GM19467 (cell line): ENCODE data around the gene ELAC2.
"Not testable (repeated sequence)": the region's sequence is repeated elsewhere in the genome, so short reads cannot be mapped to it uniquely, and the experiment has no call there.

ENCODE experiments used
- ATAC-seq: cut with Tn5 transposase; IDR thresholded peaks from one replicate; pipeline ENCODE4 v1.9.1; 2021; ENCODE audit warnings: mild to moderate bottlenecking, moderate library complexity; ENCODE audit not compliant: unreplicated experiment

Gene ELAC2

DNA sequence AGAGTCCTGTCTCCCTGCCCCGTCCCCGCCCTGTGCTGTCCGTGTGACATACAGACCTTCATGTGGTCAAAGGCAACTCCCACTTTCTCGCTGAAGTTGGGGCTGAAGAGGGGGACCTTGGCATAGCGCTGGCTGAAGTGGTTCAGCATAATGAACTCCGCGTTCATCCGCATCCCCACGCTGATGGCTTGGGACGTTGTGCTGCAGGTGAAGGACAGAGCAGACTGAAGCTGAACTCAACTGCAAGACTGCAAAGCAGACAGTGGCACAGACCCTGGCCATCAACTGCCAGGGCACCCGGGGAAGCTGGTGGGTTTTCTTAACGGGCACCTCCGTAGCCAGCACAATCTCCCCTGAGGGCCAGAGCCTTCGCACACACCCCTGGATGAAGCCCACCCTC is 24.2 kb downstream of the ELAC2 start:
- no peak for ATAC-seq

DNA sequence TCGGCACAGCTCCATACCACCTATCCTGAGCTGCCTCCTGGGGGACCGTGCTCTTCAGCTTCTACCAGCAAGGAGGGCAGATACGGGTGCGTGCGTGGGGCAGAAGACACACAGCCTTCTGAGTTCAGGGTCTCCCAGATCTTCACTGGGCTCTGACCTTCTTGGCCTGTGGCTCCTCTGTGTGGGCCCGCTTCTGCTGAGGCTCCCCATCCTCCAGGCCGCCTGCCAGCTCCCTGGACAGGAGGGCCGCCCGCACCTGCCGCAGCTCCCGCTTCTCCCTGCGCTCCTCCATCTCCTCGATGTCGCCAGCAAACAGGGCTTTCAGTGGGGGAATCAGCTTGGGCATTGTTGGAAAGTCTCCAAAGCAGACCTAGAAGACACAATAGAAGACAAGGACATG is 25.2 kb downstream of the ELAC2 start:
- no peak for ATAC-seq

DNA sequence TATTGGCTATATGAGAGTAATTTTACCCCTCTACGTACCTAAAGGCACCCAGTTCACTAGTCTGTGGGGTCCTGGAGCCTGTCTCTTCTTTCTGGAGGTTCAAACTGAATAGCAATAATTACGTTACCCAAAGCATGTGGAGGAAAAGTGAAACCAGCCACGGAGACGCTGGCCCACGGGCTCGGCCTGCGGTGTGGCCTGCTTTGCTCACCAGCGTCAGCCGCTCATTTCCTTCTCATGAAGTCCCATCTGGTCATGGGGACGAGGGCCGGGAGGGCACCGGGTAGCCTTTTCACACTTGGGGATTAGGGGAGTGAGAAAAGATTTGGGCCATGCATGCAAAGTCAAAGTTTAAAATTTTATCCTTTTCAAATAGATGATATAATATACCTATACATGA is 26.9 kb downstream of the ELAC2 start:
- ATAC-seq: no peak

DNA sequence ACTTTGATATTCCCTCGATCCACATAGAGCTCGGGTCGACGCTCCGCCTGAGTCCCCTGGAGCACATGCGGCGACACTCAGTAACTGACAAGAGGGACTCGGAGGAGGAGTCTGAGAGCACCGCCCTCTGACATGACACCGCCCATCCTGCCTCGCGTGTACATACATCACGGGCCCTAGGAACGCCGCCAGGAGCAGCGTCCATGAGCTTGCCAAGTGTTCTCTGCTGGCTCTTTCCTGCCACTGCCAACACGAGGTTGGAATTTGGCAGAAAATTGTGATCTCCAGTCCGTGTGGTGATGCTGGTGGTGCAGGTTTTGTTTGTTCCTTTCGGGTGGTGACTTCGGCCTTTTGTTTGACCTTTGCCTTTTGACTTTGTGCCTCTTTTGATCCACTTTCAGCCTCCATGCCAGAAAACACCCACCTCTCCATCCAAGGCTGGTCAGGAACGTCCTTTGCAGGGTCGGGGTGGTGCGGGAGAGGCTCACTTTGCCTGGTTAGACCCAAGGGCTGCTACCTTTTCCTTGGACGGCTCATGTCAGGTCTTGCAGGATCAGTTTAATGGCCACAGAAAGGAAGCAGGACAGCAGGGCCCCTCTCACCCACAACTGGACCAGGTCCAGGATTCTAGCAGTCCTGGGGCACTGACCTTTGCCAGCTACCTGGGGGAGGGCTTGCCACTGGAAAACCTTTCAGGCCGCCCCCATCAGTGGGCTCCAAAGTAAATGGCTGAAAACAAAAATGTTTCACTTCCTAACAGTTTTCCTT is 27.6 kb downstream of the ELAC2 start:
- no peak for ATAC-seq

DNA sequence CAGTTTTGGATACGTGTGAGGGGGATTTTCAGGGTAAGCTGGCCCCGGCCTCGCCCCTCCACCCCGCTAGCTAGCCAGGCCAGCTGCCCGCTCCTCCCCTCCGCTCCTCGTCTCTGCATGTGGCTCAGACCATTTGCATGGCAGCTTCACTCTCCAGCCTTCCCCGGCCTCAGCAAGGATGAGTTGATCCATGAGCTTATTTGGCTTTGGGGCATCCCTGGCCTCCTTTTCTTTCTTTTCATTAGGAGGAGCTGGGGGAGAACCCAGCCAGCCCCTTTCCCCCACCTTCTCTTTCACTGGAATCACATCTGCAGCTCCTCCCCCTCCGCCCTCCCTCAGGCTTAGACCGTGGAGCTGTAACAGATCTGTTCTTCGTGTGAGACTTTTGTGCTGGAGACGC is 30.7 kb downstream of the ELAC2 start:
- ATAC-seq: no peak

DNA sequence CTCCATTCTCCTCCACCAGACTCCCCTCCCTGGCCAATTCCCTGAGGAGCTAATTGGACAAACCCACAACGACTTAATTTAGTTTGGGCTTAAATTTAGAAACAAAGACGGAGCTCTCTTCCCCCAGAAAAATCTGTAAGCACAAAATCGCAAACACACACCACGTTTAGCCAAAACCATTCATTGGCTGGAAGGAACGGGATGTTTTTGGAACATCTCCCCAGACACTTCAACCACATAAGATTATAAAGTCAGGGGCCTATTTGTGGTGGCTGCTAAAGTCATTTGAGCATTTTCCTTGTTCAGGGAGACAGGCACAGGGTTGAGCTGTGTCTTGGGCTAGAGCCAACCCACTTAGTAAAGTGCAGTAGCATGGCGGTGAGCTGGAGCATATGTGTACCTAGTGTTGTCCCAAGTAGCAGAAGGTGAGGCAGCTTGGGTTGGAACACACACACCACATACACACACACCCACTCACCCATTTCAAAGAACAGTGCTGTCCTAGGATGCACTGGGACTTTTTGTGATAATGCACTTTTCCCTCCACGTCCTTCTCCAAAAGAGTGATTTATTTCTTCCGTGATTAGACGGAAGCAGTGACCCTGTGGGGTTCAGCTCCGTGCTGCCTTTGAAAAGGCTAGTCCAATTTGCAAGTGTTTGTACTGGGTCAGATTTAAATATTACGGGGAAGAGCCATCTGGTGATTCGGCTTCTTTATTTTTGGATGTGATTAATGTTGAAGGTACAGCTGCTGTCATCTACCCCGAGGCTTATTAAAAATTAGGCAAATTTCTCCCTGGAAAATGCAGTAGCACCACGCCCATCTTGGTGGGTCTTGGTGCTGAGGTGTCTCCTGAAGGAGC is 32.2 kb downstream of the ELAC2 start:
- no peak for ATAC-seq

DNA sequence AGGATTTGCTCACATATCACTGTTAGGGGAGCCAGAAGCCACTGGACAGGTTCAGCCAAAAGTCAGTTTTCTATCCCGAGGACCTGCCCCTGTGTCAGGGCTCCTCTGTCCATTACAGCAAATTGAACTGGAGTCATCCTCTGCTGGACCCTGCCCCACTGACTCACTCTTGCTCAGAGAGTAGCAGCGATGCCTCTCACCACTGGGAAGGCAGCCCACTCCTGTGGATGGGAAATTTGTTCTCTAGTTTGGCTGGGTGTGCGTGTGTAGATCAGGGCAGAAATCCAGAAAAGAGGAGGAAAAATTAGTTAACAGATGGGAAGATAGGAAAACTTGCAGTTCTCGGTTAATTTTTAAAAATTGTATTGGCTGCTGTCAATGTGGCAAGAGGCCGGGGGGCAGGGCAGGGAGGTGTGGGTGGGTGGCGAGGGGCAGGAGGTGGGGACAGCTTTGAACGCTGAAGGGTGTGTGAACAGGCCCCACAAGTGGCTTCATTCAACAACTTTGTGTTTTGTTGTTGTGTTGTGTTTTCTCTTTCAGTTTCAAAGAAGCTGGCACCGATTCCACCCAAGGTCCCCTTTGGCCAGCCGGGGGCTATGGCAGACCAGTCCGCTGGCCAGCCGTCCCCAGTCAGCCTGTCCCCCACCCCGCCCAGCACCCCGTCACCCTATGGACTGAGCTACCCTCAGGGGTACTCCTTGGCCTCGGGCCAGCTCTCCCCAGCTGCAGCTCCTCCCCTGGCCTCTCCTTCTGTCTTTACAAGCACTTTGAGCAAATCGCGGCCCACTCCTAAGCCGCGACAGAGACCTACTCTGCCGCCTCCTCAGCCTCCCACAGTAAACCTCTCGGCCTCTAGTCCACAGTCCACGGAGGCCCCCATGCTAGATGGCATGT is 33.6 kb downstream of the ELAC2 start:
- no peak for ATAC-seq

- ATAC-seq: no peak
Observed at GRCh38 chr17:12982224-12982623, 35.6 kb downstream of the ELAC2 start.

- no peak for ATAC-seq
Observed at GRCh38 chr17:12979826-12980500, 37.9 kb downstream of the ELAC2 start.

DNA sequence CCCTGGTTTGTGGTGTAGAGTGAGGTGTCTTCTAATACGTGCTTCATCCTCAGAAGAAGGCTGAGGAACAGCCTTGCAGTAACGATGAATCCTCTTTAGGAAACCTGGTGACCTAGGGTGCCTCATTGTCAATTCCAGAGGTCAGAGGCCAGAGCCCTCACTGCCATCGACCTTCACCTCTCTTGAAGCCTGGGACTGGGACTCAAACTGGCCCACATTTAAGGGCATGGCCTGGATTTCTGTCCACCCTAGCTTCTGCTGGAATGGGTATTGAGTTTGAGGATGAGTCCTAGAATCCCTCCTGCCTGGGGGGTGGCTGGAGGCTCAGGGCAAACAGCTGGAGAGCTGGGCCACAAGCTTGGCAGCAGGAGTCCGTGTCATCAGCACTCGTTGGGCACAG is 38.6 kb downstream of the ELAC2 start:
- ATAC-seq: no peak

DNA sequence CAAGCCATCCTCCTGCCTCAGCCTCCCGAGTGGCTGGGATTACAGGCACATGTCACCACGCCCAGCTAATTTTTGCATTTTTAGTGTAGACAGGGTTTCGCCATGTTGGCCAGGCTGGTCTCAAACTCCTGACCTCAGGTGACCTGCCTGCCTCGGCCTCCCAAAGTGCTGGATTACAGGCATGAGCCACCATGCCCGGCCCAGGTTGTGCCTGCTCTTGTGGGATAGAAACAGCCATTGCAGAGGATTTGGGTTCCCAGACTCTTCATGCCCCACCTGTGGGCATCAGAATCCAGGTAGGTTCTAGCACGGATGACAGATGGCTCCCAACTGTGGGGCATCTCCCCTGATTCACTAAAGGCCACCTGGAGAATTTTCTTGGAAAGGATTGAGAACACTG is 39.0 kb downstream of the ELAC2 start:
- ATAC-seq: not testable (repeated sequence)

DNA sequence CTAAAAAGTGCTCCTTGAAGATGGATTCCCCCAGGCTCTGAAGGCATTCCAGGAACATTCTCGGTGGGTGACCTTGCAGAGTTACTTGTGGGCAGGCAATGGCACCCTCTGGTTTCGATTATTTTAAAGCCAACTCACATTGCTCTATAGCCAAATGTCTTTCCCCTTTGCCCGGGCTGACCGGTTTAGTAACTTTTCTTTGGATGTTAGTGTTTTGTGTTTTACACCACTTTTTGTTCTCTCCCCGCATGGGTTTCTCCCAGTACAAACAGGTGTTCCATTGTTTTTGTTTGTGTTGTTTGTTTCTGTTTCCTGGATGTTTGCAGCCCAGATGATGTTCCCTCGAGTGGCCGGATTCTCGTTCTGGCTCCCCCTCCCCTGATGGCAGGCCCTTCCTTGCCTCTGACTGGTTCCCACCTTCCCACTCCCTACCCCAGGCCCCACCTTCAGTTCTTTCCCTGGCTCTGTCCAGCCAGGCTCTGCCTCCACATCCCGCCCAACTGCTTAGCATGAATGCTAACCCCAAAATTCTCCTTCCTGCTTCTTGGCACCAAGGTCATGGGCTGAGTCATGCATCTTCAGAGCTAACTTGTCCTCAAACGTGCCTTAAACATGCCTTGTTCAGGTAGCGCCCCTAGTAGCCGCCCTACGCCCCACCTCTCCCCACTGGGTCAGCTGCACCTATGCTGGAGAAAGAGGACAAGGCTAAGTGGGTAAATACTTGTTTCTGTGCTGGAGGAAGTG is 40.6 kb downstream of the ELAC2 start:
- ATAC-seq: no peak

GRCh38 chr17:12974005-12974531 is 43.8 kb downstream of the ELAC2 start:
- ATAC-seq: no peak

GRCh38 chr17:12973496-12974004 is 44.3 kb downstream of the ELAC2 start:
- ATAC-seq: no peak

GRCh38 chr17:12967962-12968361 is 49.9 kb downstream of the ELAC2 start:
- no peak for ATAC-seq

- no peak for ATAC-seq
Observed at GRCh38 chr17:12966413-12966812, 51.4 kb downstream of the ELAC2 start.

DNA sequence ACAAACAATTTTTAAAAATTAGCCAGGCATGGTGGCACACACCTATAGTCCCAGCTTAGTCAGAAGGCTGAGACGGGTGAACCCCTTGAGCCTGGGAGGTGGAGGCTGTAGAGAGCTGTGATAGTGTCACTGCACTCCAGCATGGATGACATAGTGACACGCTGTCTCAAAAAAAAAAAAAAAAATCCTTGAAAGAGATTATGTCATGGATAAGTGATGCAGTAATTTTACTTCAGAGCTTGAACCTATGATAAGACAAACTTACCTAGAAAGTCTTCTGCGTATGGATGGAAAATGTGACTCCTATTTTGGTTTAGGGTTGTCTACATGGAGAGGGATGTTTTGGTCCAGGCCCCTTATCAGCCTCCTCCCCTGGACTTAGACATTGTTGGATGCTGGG is 51.8 kb downstream of the ELAC2 start:
- ATAC-seq: no peak

GRCh38 chr17:12964840-12965239 is 53.0 kb downstream of the ELAC2 start:
- ATAC-seq: no peak

DNA sequence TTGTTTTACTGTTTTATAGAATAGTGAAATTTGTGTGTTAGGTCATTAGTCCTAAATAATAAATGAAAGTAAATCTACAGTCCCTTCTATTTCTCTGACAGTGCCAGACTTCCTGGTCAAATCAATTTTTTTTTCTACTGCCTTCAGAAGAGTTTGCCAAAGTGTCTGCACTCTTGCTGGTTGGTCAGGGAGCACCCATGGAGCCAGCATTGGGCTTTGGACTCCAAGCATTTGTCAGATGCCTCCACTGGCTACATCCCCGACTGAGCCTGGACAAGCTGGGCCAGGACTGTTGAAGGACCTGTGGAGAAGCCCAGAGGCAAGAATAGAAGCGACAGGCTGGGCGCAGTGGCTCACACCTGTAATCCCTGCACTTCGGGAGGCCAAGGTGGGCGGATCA is 53.7 kb downstream of the ELAC2 start:
- no peak for ATAC-seq

GRCh38 chr17:12963505-12963904 is 54.3 kb downstream of the ELAC2 start:
- no peak for ATAC-seq
